HG02870 (cell line): ENCODE measurements around the gene TSGA10.

Experiments
- ATAC-seq: cut with Tn5 transposase; IDR thresholded peaks from one replicate; pipeline ENCODE4 v1.9.1; 2021; ENCODE audit warnings: mild to moderate bottlenecking, moderate library complexity; ENCODE audit not compliant: unreplicated experiment

Gene TSGA10

GRCh38 chr2:98952966-98953365 is 201.8 kb downstream of the TSGA10 start:
- ATAC-seq: no peak

DNA sequence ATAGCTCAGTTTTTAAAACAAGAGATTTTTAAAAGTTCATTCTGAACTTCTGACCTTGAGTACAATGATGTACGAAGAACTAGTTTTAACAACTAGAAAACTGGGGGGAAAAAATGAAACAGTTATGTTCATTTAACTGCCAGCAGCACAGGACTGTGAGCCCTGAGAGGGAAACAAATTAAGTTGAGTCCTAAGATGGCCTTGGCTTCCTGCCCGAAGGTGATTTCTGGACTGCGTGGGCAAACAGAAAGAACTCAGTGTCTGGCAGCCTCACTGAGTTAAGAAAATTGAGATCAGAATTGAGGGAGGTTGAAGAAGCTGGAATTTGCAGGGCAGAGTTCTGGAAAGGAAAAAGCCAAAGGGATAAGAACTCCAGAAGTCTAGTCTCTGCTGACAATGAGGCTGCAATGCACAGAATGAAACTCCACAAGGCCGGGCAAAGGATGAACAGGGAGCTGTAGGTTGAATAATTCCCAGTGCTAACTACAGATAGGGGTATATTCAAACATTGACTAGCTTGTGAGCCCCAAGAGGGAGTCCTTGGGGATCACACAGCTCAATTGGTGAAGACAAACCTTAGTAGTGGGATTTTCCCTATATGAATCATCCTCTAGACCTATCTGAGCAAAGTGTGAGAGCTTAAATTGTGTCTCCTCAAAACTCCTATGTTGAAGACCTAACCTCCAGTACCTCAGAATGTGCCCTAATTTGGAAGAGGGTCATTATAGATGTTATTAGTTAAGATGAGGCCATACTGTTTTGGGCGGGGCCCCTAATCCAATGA is 205.6 kb downstream of the TSGA10 start:
- no peak for ATAC-seq

DNA sequence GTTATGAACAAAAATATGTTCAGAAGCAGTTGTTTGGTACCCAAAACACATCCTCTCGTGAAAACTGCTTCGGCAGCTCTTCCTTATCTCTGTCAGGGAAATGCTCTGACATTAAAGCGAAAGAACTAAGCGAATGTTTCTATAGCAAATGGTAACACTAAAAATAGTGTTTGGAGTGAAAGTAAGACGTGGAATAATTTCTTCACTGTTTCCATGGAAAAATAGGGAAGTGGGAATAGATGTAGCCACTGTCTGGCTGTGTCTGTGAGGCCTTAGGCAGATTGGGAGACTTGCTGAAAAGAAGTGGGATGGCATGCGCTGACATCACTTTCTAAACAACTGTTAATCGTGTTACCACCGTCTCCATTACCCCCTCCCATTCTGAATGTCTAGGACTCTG is 207.2 kb downstream of the TSGA10 start:
- no peak for ATAC-seq
